ENCODE results near the gene EPHA7.

EPHA7 gene

DNA sequence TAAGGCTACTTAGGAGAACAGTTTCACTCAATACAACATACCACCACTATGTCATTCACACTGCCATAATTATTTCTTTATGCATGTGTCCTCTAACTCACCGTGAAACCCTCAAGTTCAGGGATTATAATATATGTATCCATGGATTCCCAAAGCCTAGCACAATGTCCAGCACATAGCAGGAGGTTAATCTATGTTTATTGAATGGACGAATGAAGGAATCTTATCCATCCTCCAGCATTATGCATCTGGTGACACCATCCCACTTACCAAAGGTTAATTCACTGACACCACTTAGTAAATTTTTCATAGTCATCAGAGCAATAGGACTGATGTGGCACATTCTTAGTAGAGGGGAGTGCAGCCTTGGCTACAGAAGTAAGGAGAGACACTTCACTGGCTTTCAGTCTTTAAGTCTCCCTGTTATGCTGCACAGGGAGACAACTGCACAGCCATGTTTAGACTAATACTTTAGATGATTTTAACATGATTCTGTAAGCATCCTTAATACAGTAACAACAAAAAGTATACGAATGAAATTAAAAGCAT lies 49.7 kb downstream of the EPHA7 start:
- no peak overlapping the region for H3K4me3 Mint-ChIP-seq
- no peaks in the 10 kb centered on the region for H3K27me3 Mint-ChIP-seq (ENCODE audit: low read depth)
- no peaks in the 10 kb centered on the region for H3K4me1 Mint-ChIP-seq (ENCODE audit: low read depth)
- no peak overlapping the region for H3K27ac Mint-ChIP-seq
- no peaks in the 10 kb centered on the region for H3K36me3 Mint-ChIP-seq (ENCODE audit: low read depth)
- H3K9me3 Mint-ChIP-seq: no peaks in the 10 kb centered on the region

DNA sequence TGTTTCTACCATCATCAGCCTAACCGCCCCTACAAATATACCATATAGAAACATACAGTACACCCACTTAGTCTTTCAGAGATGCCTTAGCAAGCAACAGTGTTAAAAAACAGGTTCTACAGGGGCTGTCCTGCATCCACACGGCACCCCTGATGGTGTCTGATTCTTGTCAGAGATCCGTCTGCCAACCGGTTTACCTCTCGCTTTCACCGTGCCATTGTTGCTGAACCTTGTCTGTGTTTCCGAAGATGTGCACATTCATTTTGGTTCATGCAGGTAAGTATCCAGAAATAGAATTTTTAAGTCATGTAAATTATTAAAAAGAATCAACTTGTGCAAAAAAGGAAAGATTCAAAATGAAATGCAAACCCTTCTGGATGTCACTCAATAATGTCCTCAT lies 52.9 kb downstream of the EPHA7 start:
- Mint-ChIP-seq H3K4me3 (no peak overlapping the region), H3K27ac (no peak overlapping the region), H3K9me3 (no peaks in the 10 kb centered on the region), H3K36me3 (ENCODE audit: low read depth) (no peaks in the 10 kb centered on the region), H3K27me3 (ENCODE audit: low read depth) (no peaks in the 10 kb centered on the region), H3K4me1 (ENCODE audit: low read depth) (no peaks in the 10 kb centered on the region)

GRCh38 chr6:93365445-93365844 lies 53.9 kb downstream of the EPHA7 start:
- H3K27ac Mint-ChIP-seq: no peak overlapping the region
- no peaks in the 10 kb centered on the region for H3K9me3 Mint-ChIP-seq
- H3K4me1 Mint-ChIP-seq (ENCODE audit: low read depth): no peaks in the 10 kb centered on the region
- no peak overlapping the region for H3K4me3 Mint-ChIP-seq
- H3K36me3 Mint-ChIP-seq (ENCODE audit: low read depth): no peaks in the 10 kb centered on the region
- H3K27me3 Mint-ChIP-seq (ENCODE audit: low read depth): no peaks in the 10 kb centered on the region

DNA sequence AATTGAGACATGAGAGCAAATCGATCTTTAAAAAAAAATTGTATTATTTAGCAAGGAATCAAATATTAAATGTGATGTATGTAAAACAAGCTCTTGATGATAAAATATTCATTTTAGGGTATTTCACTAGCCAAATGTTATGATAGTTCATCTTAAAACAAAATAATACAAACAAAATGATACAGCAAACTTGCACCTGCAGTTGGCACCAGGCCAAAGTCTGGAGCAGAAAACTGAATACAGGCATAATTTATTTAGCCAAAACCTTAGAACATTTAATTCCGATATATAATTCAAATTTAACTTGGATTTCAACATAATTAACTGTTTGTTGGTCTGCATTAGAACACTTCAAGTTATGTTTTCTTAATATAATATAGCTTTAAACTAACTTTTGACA lies 60.9 kb downstream of the EPHA7 start:
- H3K4me3 Mint-ChIP-seq: no peak overlapping the region
- H3K36me3 Mint-ChIP-seq (ENCODE audit: low read depth): no peaks in the 10 kb centered on the region
- no peaks in the 10 kb centered on the region for H3K9me3 Mint-ChIP-seq
- no peak overlapping the region for H3K27ac Mint-ChIP-seq
- no peaks in the 10 kb centered on the region for H3K27me3 Mint-ChIP-seq (ENCODE audit: low read depth)
- no peaks in the 10 kb centered on the region for H3K4me1 Mint-ChIP-seq (ENCODE audit: low read depth)

- no peaks in the 10 kb centered on the region for H3K27me3 Mint-ChIP-seq (ENCODE audit: low read depth)
- no peaks in the 10 kb centered on the region for H3K9me3 Mint-ChIP-seq
- no peaks in the 10 kb centered on the region for H3K36me3 Mint-ChIP-seq (ENCODE audit: low read depth)
- no peaks in the 10 kb centered on the region for H3K4me1 Mint-ChIP-seq (ENCODE audit: low read depth)
- H3K27ac Mint-ChIP-seq: no peak overlapping the region
- H3K4me3 Mint-ChIP-seq: no peak overlapping the region
Measured at GRCh38 chr6:93352604-93353003, 66.8 kb downstream of the EPHA7 start.

DNA sequence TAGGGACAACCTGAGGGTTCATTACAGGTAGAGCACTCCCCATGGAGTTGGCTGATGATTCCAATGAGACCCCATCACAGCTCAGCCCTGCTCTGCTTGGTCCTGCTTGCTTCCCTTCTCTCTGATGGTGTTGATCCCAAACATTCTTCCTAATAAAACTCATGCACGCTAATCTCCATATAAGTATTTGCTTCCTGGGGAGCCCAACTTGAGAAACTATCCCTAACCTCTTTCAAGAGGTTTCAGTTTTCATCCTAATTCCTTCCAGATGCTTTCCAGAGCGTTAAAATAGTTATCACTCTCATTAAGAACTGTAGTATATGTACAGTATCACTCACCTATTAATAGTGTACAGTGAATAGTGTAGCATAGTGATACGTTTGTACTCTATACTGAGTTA lies 68.1 kb downstream of the EPHA7 start:
- H3K4me3 Mint-ChIP-seq: no peak overlapping the region
- H3K27me3 Mint-ChIP-seq (ENCODE audit: low read depth): no peaks in the 10 kb centered on the region
- no peaks in the 10 kb centered on the region for H3K9me3 Mint-ChIP-seq
- H3K36me3 Mint-ChIP-seq (ENCODE audit: low read depth): no peaks in the 10 kb centered on the region
- H3K4me1 Mint-ChIP-seq (ENCODE audit: low read depth): no peaks in the 10 kb centered on the region
- H3K27ac Mint-ChIP-seq: no peak overlapping the region

DNA sequence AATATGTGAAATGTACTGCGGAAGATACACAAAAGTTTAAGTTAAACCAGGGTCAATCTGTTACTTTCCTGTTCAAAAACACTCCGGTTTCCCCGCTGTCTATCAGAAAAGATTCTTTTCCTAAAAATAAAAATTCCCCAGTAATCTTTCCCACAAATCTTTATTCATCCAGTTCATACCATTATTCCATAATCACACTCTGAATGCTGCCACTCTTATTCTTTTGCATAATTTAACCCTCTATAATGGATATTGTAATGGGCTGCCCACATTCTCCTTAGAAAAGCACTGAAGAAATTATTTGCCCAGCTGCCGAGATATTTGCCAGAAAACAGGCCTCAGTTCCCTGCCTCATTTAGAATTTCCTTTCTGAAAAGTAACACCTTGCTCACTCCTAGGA lies 68.6 kb downstream of the EPHA7 start:
- Mint-ChIP-seq H3K27me3 (ENCODE audit: low read depth) (no peaks in the 10 kb centered on the region), H3K4me1 (ENCODE audit: low read depth) (no peaks in the 10 kb centered on the region), H3K27ac (no peak overlapping the region), H3K9me3 (no peaks in the 10 kb centered on the region), H3K4me3 (no peak overlapping the region), H3K36me3 (ENCODE audit: low read depth) (no peaks in the 10 kb centered on the region)

- Mint-ChIP-seq H3K9me3 (no peaks in the 10 kb centered on the region), H3K36me3 (ENCODE audit: low read depth) (no peaks in the 10 kb centered on the region), H3K27ac (no peak overlapping the region), H3K4me3 (no peak overlapping the region), H3K4me1 (ENCODE audit: low read depth) (no peaks in the 10 kb centered on the region), H3K27me3 (ENCODE audit: low read depth) (no peaks in the 10 kb centered on the region)
Measured at GRCh38 chr6:93344333-93344835, 75.0 kb downstream of the EPHA7 start.

DNA sequence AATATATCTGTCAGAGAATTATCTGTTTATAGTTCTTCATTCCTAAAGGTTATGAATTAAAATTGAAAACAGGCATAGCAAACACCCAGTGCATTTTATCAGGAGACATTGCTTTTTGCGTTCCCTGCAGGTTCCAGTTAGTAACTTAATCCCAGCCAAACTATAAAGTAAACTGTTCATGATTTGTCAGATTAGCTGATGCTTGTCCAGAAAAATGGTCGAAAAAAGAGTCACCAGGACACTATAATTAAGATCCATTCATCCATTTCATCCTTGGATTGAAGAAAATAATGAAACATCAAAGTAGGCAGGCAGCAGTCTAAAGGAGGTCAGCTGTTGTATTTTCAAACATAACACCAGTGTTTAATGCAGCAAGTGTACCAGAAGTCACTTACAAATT lies 75.9 kb downstream of the EPHA7 start:
- no peaks in the 10 kb centered on the region for H3K36me3 Mint-ChIP-seq (ENCODE audit: low read depth)
- H3K27me3 Mint-ChIP-seq (ENCODE audit: low read depth): no peaks in the 10 kb centered on the region
- no peak overlapping the region for H3K4me3 Mint-ChIP-seq
- H3K4me1 Mint-ChIP-seq (ENCODE audit: low read depth): no peaks in the 10 kb centered on the region
- H3K27ac Mint-ChIP-seq: no peak overlapping the region
- no peaks in the 10 kb centered on the region for H3K9me3 Mint-ChIP-seq

GRCh38 chr6:93341900-93342613 lies 77.3 kb downstream of the EPHA7 start:
- H3K9me3 Mint-ChIP-seq: no peaks in the 10 kb centered on the region
- no peaks in the 10 kb centered on the region for H3K27me3 Mint-ChIP-seq (ENCODE audit: low read depth)
- no peaks in the 10 kb centered on the region for H3K36me3 Mint-ChIP-seq (ENCODE audit: low read depth)
- H3K4me3 Mint-ChIP-seq: no peak overlapping the region
- H3K27ac Mint-ChIP-seq: no peak overlapping the region
- no peaks in the 10 kb centered on the region for H3K4me1 Mint-ChIP-seq (ENCODE audit: low read depth)

DNA sequence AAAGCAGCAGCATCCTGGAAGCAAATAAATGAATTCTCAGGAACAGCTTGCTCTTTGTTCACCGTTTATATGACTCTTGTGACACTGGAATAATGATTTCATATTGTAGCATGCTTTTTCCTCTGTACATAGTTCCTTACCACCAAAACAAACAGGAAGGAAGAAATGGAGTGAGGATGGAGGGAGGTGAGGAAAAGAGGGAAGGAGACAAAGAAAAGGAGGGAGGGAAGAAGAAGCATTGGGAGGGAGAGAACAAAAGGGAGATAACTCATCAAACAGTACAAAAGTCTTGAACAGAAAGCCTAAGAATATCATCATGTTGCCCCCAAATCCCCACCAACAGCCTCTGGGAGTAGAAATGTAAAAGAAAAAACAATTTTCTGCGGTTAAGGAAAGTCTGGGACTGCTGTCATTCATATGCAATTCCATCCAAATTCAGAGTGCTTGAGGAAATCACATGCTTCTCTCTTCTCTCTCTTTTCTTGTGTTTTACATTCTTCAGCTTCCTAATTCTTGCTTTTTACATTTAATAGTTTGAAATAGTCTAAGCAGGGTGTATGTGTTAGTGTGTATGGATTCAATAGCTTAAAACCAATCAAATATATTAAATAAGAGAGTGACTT lies 81.5 kb downstream of the EPHA7 start:
- no peaks in the 10 kb centered on the region for H3K36me3 Mint-ChIP-seq (ENCODE audit: low read depth)

DNA sequence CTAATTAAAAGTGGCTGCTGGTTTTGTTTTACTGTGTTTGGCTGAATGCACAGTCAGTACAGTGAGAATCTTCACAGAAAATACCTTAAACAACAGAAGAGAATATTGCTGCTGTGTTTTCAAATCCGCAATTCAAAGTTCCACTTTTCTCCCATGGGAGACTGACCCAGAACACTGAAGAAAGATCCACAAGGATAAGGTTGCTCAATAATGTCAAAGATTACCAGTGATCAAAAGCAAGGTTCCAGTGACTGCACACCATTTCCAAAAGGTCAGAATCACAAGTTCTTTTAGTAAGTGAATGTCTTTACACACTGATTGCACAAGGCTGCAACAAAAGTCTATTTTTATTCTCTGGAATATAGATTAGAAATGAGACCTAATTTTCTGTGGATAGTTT lies 82.3 kb downstream of the EPHA7 start:
- no peaks in the 10 kb centered on the region for H3K27me3 Mint-ChIP-seq (ENCODE audit: low read depth)
- no peaks in the 10 kb centered on the region for H3K4me1 Mint-ChIP-seq (ENCODE audit: low read depth)
- H3K27ac Mint-ChIP-seq: no peak overlapping the region
- H3K4me3 Mint-ChIP-seq: no peak overlapping the region
- H3K36me3 Mint-ChIP-seq (ENCODE audit: low read depth): no peaks in the 10 kb centered on the region
- no peaks in the 10 kb centered on the region for H3K9me3 Mint-ChIP-seq

More for the DNA sequence above, 81.5 kb downstream of the EPHA7 start:
- H3K27ac Mint-ChIP-seq: no peak overlapping the region
- H3K9me3 Mint-ChIP-seq: no peaks in the 10 kb centered on the region
- H3K4me3 Mint-ChIP-seq: no peak overlapping the region
- H3K4me1 Mint-ChIP-seq (ENCODE audit: low read depth): no peaks in the 10 kb centered on the region
- no peaks in the 10 kb centered on the region for H3K27me3 Mint-ChIP-seq (ENCODE audit: low read depth)

DNA sequence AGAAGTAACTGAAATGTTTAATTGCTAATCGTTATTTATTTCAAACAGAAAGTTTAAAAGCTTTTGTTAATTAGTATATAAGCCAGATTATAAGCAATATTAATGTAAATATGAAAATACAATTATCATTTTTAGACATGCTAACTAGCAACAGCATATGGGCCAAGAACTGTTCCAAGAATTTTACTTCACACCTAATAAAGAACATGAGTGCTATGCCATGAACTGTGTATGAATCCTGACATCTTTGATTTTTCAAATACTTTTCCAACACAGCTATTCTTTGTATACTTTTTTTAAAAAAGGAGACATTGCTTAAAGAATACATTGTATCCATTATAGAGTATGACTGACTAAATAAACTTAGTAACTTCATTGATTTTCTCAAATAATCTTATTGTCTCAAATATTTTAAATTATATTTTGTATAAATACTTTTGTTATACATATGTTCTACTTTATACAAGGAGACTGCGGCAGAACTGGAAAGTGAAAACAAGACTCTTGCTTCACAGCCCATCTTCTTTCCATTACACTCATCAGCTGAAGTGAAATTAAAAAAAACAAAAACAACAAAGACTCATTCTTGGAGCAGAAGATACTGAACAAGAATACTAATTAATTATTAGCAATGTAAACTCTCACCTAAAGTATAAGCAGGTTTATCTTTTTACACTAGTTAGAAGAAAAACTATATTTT lies 89.9 kb downstream of the EPHA7 start:
- Mint-ChIP-seq H3K27me3 (ENCODE audit: low read depth) (no peaks in the 10 kb centered on the region), H3K4me1 (ENCODE audit: low read depth) (no peaks in the 10 kb centered on the region), H3K36me3 (ENCODE audit: low read depth) (no peaks in the 10 kb centered on the region), H3K9me3 (no peaks in the 10 kb centered on the region), H3K4me3 (no peak overlapping the region), H3K27ac (no peak overlapping the region)

DNA sequence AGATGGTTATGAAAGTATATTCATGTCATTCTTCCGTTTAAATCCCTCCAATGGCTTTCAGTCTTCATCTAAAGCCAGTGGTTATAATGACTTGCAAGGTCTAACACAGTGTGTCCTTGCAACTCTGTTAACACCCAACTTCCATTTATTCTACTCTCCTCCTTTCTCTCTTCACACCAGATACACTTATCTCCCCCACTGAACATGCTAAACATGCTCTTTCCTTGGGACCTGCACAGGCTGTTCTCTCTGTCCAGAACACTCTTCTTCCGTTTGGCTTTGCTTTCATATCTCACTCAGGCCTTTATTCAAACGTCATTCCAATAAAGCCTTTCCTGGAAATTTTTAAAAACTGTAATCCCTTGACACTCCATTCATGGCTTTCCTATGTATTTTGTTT lies 91.5 kb downstream of the EPHA7 start:
- no peaks in the 10 kb centered on the region for H3K36me3 Mint-ChIP-seq (ENCODE audit: low read depth)

GRCh38 chr6:93325761-93326160 lies 93.6 kb downstream of the EPHA7 start:
- Mint-ChIP-seq H3K36me3 (ENCODE audit: low read depth) (no peaks in the 10 kb centered on the region), H3K4me3 (no peak overlapping the region), H3K9me3 (no peaks in the 10 kb centered on the region), H3K27me3 (ENCODE audit: low read depth) (no peaks in the 10 kb centered on the region), H3K4me1 (ENCODE audit: low read depth) (no peaks in the 10 kb centered on the region), H3K27ac (no peak overlapping the region)

More for the DNA sequence above, 91.5 kb downstream of the EPHA7 start:
- Mint-ChIP-seq H3K4me3 (no peak overlapping the region), H3K4me1 (ENCODE audit: low read depth) (no peaks in the 10 kb centered on the region), H3K9me3 (no peaks in the 10 kb centered on the region), H3K27ac (no peak overlapping the region), H3K27me3 (ENCODE audit: low read depth) (no peaks in the 10 kb centered on the region)

Data from T-helper 1 cell treated with Interleukin-12 subunit alpha and Interleukin-12 subunit beta and Interleukin-4 antibody, amounts not matched to agents 30 μg/mL and 1 μg/mL, for 36 hours (primary cell).